ENCODE results near the gene CBX4. TPM values are rescaled to one million over a fixed set of nuclear protein-coding genes. Genes with fewer than 3 reads are reported as not detected.

Gene CBX4
- total and polyA plus RNA-seq, 10 of the 15 experiments (the other 5 are each of a cell fraction or from before 2014, with no cell fraction given) = 0.69 to 24.6 (median 4.2) TPM

DNA sequence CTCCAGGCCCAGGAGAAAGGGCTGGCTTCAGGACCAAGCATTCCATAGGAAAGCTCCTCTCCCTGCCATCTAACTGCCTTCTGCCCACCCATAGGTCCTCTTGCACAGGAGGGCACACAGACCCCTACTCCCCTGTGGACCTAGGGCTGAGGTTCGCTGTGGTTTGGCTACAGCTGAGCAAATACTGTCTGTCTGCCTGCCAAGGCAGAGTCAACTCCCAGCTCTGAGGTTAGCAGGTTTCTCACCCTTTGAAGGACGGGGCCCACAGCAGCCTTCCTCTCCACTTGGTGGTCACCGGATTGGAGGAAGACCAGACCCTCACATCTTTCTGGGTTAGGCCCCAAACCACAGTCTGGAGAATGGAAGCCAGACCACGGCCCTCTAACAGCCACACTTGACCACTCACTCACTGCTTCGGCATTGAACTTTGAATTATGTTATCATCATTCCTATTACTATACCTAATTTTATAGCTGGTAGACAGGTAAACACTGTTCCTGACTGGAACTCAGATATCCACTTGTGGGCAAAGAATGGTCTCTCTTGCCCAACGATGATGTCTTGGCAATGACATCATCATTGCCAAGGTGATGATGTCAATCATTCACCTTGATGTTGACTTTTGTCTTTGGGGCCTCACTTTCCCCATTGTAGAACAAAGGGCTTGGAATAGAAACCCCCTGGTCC lies 14.2 kb downstream of the CBX4 start (continued):
- TF ChIP-seq, protein P1, sequence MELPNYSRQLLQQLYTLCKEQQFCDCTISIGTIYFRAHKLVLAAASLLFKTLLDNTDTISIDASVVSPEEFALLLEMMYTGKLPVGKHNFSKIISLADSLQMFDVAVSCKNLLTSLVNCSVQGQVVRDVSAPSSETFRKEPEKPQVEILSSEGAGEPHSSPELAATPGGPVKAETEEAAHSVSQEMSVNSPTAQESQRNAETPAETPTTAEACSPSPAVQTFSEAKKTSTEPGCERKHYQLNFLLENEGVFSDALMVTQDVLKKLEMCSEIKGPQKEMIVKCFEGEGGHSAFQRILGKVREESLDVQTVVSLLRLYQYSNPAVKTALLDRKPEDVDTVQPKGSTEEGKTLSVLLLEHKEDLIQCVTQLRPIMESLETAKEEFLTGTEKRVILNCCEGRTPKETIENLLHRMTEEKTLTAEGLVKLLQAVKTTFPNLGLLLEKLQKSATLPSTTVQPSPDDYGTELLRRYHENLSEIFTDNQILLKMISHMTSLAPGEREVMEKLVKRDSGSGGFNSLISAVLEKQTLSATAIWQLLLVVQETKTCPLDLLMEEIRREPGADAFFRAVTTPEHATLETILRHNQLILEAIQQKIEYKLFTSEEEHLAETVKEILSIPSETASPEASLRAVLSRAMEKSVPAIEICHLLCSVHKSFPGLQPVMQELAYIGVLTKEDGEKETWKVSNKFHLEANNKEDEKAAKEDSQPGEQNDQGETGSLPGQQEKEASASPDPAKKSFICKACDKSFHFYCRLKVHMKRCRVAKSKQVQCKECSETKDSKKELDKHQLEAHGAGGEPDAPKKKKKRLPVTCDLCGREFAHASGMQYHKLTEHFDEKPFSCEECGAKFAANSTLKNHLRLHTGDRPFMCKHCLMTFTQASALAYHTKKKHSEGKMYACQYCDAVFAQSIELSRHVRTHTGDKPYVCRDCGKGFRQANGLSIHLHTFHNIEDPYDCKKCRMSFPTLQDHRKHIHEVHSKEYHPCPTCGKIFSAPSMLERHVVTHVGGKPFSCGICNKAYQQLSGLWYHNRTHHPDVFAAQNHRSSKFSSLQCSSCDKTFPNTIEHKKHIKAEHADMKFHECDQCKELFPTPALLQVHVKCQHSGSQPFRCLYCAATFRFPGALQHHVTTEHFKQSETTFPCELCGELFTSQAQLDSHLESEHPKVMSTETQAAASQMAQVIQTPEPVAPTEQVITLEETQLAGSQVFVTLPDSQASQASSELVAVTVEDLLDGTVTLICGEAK (IDR thresholded peaks at IDR 0.05; ENCODE audit: borderline replicate concordance) = no peak
- TF ChIP-seq SREBF1 (IDR thresholded peaks at IDR 0.05; ENCODE audit: low read length) = no peak
- TF ChIP-seq, protein P2, sequence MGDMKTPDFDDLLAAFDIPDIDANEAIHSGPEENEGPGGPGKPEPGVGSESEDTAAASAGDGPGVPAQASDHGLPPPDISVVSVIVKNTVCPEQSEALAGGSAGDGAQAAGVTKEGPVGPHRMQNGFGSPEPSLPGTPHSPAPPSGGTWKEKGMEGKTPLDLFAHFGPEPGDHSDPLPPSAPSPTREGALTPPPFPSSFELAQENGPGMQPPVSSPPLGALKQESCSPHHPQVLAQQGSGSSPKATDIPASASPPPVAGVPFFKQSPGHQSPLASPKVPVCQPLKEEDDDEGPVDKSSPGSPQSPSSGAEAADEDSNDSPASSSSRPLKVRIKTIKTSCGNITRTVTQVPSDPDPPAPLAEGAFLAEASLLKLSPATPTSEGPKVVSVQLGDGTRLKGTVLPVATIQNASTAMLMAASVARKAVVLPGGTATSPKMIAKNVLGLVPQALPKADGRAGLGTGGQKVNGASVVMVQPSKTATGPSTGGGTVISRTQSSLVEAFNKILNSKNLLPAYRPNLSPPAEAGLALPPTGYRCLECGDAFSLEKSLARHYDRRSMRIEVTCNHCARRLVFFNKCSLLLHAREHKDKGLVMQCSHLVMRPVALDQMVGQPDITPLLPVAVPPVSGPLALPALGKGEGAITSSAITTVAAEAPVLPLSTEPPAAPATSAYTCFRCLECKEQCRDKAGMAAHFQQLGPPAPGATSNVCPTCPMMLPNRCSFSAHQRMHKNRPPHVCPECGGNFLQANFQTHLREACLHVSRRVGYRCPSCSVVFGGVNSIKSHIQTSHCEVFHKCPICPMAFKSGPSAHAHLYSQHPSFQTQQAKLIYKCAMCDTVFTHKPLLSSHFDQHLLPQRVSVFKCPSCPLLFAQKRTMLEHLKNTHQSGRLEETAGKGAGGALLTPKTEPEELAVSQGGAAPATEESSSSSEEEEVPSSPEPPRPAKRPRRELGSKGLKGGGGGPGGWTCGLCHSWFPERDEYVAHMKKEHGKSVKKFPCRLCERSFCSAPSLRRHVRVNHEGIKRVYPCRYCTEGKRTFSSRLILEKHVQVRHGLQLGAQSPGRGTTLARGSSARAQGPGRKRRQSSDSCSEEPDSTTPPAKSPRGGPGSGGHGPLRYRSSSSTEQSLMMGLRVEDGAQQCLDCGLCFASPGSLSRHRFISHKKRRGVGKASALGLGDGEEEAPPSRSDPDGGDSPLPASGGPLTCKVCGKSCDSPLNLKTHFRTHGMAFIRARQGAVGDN (IDR thresholded peaks at IDR 0.05) = no peak
